DOHH2 (cell line): ENCODE measurements around the gene ESRRG.

Source experiments
- H3F3A ChIP-seq: fragments of 200-600 bp; sonication (generic), shearing (Covaris generic); 2 replicates; pipeline ENCODE4 v1.6.0; 2016; ENCODE audit warnings: antibody characterized with exemption, mild to moderate bottlenecking; ENCODE audit not compliant: control insufficient read depth, insufficient read depth
- H3K27ac ChIP-seq: fragments of 200-600 bp; sonication (generic); 2 replicates; pipeline ENCODE4 v1.5.1; 2014; ENCODE audit warnings: low read depth, mild to moderate bottlenecking, low read length, moderate library complexity
- H3K27me3 ChIP-seq: fragments of 200-600 bp; sonication (generic); 2 replicates; pipeline ENCODE4 v1.6.1; 2014; ENCODE audit warnings: mild to moderate bottlenecking, low read length, mixed read lengths; ENCODE audit not compliant: control insufficient read depth
- H3K36me3 ChIP-seq: fragments of 200-600 bp; sonication (generic); 2 replicates; pipeline ENCODE4 v1.6.1; 2014; ENCODE audit warnings: mild to moderate bottlenecking, low read length, moderate library complexity, mixed read lengths; ENCODE audit not compliant: control insufficient read depth
- H3K4me1 ChIP-seq: fragments of 200-600 bp; sonication (generic); 2 replicates; pipeline ENCODE4 v1.6.1; 2014; ENCODE audit warnings: mild to moderate bottlenecking, low read length, mixed read lengths; ENCODE audit not compliant: control insufficient read depth
- H3K4me2 ChIP-seq: fragments of 200-600 bp; sonication (generic); 2 replicates; pipeline ENCODE4 v1.6.0; 2014; ENCODE audit warnings: mild to moderate bottlenecking, low read length, moderate library complexity
- H3K4me3 ChIP-seq: fragments of 200-600 bp; sonication (generic); 2 replicates; pipeline ENCODE4 v1.5.1; 2014; ENCODE audit warnings: mild to moderate bottlenecking, low read length, mixed read lengths
- H3K79me2 ChIP-seq: fragments of 200-600 bp; sonication (generic); 2 replicates; pipeline ENCODE4 v1.6.1; 2014; ENCODE audit warnings: mild to moderate bottlenecking, low read length, mixed read lengths; ENCODE audit not compliant: control insufficient read depth
- H3K9me2 ChIP-seq: fragments of 200-600 bp; sonication (generic); replicated peaks from 2 replicates; pipeline ENCODE4 v1.6.1; 2014; ENCODE audit warnings: mild to moderate bottlenecking, low read length, mixed read lengths; ENCODE audit not compliant: control insufficient read depth
- H3K9me3 ChIP-seq: fragments of 200-600 bp; sonication (generic); 2 replicates; pipeline ENCODE4 v1.6.1; 2014; ENCODE audit warnings: antibody characterized with exemption, low read length, mixed read lengths; ENCODE audit not compliant: control insufficient read depth, insufficient read depth
- H4K20me1 ChIP-seq: fragments of 200-600 bp; sonication (generic); 2 replicates; pipeline ENCODE4 v1.6.0; 2014; ENCODE audit warnings: low read depth, mild to moderate bottlenecking, antibody characterized with exemption, low read length, moderate library complexity; ENCODE audit not compliant: control insufficient read depth, insufficient read depth
- CTCF ChIP-seq: fragments of 200-600 bp; sonication (generic); IDR thresholded peaks from one replicate; pipeline ENCODE4 v1.5.1; 2014; ENCODE audit warnings: antibody characterized with exemption, mild to moderate bottlenecking, low read depth, low read length; ENCODE audit not compliant: poor library complexity, severe bottlenecking
- EZH2phosphoT487 ChIP-seq: fragments of 200-600 bp; sonication (generic); IDR thresholded peaks from 2 replicates; pipeline ENCODE4 v1.6.1; 2017; ENCODE audit warnings: borderline replicate concordance, mild to moderate bottlenecking, antibody characterized with exemption, low read length, moderate library complexity, mixed read lengths

The ESRRG gene

GRCh38 chr1:216563087-216563486 lies 160.1 kb downstream of the ESRRG start:
- Histone ChIP-seq H3F3A (no peaks in the 10 kb centered on the region), H3K27ac (no peak overlapping the region)

GRCh38 chr1:216562383-216562782 lies 160.8 kb downstream of the ESRRG start:
- H4K20me1 ChIP-seq, result no peaks in the 10 kb centered on the region
- H3K9me3 ChIP-seq, result no peaks in the 10 kb centered on the region
- no peaks in the 10 kb centered on the region for H3K27me3 ChIP-seq
- no peaks in the 10 kb centered on the region for H3K9me2 ChIP-seq
- H3K27ac ChIP-seq, result no peak overlapping the region
- H3K4me3 ChIP-seq, result no peak overlapping the region
- no peak overlapping the region for H3K4me2 ChIP-seq
- H3K36me3 ChIP-seq, result no peaks in the 10 kb centered on the region
- no peaks in the 10 kb centered on the region for H3K4me1 ChIP-seq
- no peaks in the 10 kb centered on the region for H3F3A ChIP-seq
- H3K79me2 ChIP-seq, result no peaks in the 10 kb centered on the region
- TF ChIP-seq CTCF (no peak), EZH2phosphoT487 (no peak)

More at GRCh38 chr1:216563087-216563486, 160.1 kb downstream of the ESRRG start:
- no peaks in the 10 kb centered on the region for H3K9me2 ChIP-seq
- no peak for TF ChIP-seq CTCF
- no peak for TF ChIP-seq EZH2phosphoT487
- no peak overlapping the region for H3K4me2 ChIP-seq
- no peaks in the 10 kb centered on the region for H3K27me3 ChIP-seq
- H3K79me2 ChIP-seq, result no peaks in the 10 kb centered on the region
- no peaks in the 10 kb centered on the region for H3K9me3 ChIP-seq
- no peak overlapping the region for H3K4me3 ChIP-seq
- no peaks in the 10 kb centered on the region for H3K4me1 ChIP-seq
- H4K20me1 ChIP-seq, result no peaks in the 10 kb centered on the region
- H3K36me3 ChIP-seq, result no peaks in the 10 kb centered on the region

- Histone ChIP-seq H3K27ac (no peak overlapping the region), H3K9me2 (no peaks in the 10 kb centered on the region), H3K79me2 (no peaks in the 10 kb centered on the region), H3K4me1 (no peaks in the 10 kb centered on the region), H3K36me3 (no peaks in the 10 kb centered on the region), H3K27me3 (no peaks in the 10 kb centered on the region), H3K9me3 (no peaks in the 10 kb centered on the region), H4K20me1 (no peaks in the 10 kb centered on the region), H3K4me3 (no peak overlapping the region), H3F3A (no peaks in the 10 kb centered on the region), H3K4me2 (no peak overlapping the region)
- no peak for TF ChIP-seq CTCF
- no peak for TF ChIP-seq EZH2phosphoT487
These were observed 162.7 kb downstream of the ESRRG start for GRCh38 chr1:216560527-216560926.

- Histone ChIP-seq H3F3A (no peaks in the 10 kb centered on the region), H3K4me3 (no peak overlapping the region), H3K9me2 (no peaks in the 10 kb centered on the region), H3K27ac (no peak overlapping the region), H3K79me2 (no peaks in the 10 kb centered on the region), H3K4me1 (no peaks in the 10 kb centered on the region), H3K36me3 (no peaks in the 10 kb centered on the region), H4K20me1 (no peaks in the 10 kb centered on the region), H3K9me3 (no peaks in the 10 kb centered on the region), H3K27me3 (no peaks in the 10 kb centered on the region), H3K4me2 (no peak overlapping the region)
- TF ChIP-seq EZH2phosphoT487 (no peak), CTCF (no peak)
These were observed 163.9 kb downstream of the ESRRG start for GRCh38 chr1:216559359-216559758.
